Neural progenitor cell (in vitro differentiated cells): Measurements from ENCODE around the gene KCNJ16. TPM values are rescaled to one million over a fixed set of nuclear protein-coding genes. Genes with fewer than 3 reads are reported as not detected.

Source experiments
- DNase-seq: peaks from one replicate; pipeline ENCODE4 v3.0.0-alpha.2; 2016; ENCODE audit warnings: low spot score
- H2AFZ ChIP-seq: fragments of 200-600 bp; sonication (generic); replicated peaks from 2 replicates; pipeline ENCODE4 v1.6.1; 2016; ENCODE audit warnings: antibody characterized with exemption
- H3F3A ChIP-seq: fragments of 200-600 bp; sonication (generic); 2 replicates; pipeline ENCODE4 v1.6.1; 2016; ENCODE audit warnings: antibody characterized with exemption, low read depth
- H3K27ac ChIP-seq: fragments of 200-600 bp; sonication (generic); 2 replicates; pipeline ENCODE4 v1.5.1; 2016; ENCODE audit warnings: mild to moderate bottlenecking
- H3K27me3 ChIP-seq: fragments of 200-600 bp; sonication (generic); 2 replicates; pipeline ENCODE4 v1.6.1; 2016; ENCODE audit warnings: mild to moderate bottlenecking, moderate library complexity
- H3K36me3 ChIP-seq: fragments of 200-600 bp; sonication (generic); 2 replicates; pipeline ENCODE4 v1.5.1; 2016
- H3K4me1 ChIP-seq: fragments of 200-600 bp; sonication (generic); 2 replicates; pipeline ENCODE4 v1.6.1; 2016; ENCODE audit warnings: mixed run types
- H3K4me2 ChIP-seq: fragments of 200-600 bp; sonication (generic); 2 replicates; pipeline ENCODE4 v1.6.1; 2016
- H3K4me3 ChIP-seq: fragments of 200-600 bp; sonication (generic); 2 replicates; pipeline ENCODE4 v1.5.1; 2016
- H3K79me2 ChIP-seq: fragments of 200-600 bp; sonication (generic); 2 replicates; pipeline ENCODE4 v1.6.1; 2016; ENCODE audit warnings: low read depth
- H3K9ac ChIP-seq: fragments of 200-600 bp; sonication (generic); 2 replicates; pipeline ENCODE4 v1.6.1; 2016
- H3K9me3 ChIP-seq: fragments of 200-600 bp; sonication (generic); 2 replicates; pipeline ENCODE4 v1.5.1; 2016; ENCODE audit warnings: low read depth
- H4K20me1 ChIP-seq: fragments of 200-600 bp; sonication (generic); 2 replicates; pipeline ENCODE4 v1.6.1; 2016; ENCODE audit warnings: low read depth
- H3K27ac Mint-ChIP-seq: 3 replicates; pipeline ENCODE4 v1.8.0; 2021; ENCODE audit warnings: mixed read lengths
- H3K27me3 Mint-ChIP-seq: 2 replicates; pipeline ENCODE4 v1.8.0; 2022; ENCODE audit warnings: low read depth, mild to moderate bottlenecking, inconsistent platforms, moderate library complexity, mixed read lengths; ENCODE audit not compliant: insufficient read depth
- H3K36me3 Mint-ChIP-seq: 3 replicates; pipeline ENCODE4 v1.8.0; 2021; ENCODE audit warnings: mixed read lengths
- H3K4me1 Mint-ChIP-seq: 3 replicates; pipeline ENCODE4 v1.8.0; 2021; ENCODE audit warnings: mixed read lengths
- H3K4me3 Mint-ChIP-seq: 3 replicates; pipeline ENCODE4 v1.8.0; 2021; ENCODE audit warnings: mild to moderate bottlenecking, moderate library complexity, mixed read lengths
- H3K9me3 Mint-ChIP-seq: 3 replicates; pipeline ENCODE4 v1.8.0; 2020; ENCODE audit warnings: mixed read lengths
- EZH2 ChIP-seq: fragments of 200-600 bp; sonication (generic); IDR thresholded peaks from 2 replicates; pipeline ENCODE4 v1.6.1; 2017; ENCODE audit warnings: antibody characterized with exemption, mild to moderate bottlenecking, moderate library complexity
- EZH2phosphoT487 ChIP-seq: fragments of 200-600 bp; sonication (generic); IDR thresholded peaks from 2 replicates; pipeline ENCODE4 v1.6.1; 2017; ENCODE audit warnings: antibody characterized with exemption
- total RNA-seq: library from RNA; depleted of rRNA; stranded (reverse); fragments of >200 nt; gene quantifications from 2 replicates; pipeline ENCODE4 v1.2.3, GENCODE V29; 2015; ENCODE audit warnings: low replicate concordance
- TF ChIP-seq, protein P1 (sequence below): fragments of 200-600 bp; sonication (generic); IDR thresholded peaks from 2 replicates; pipeline ENCODE4 v1.5.1; 2017; ENCODE audit warnings: antibody characterized with exemption, mild to moderate bottlenecking

Gene KCNJ16
- total RNA-seq, 1 donor from 2014 or later = not detected

DNA sequence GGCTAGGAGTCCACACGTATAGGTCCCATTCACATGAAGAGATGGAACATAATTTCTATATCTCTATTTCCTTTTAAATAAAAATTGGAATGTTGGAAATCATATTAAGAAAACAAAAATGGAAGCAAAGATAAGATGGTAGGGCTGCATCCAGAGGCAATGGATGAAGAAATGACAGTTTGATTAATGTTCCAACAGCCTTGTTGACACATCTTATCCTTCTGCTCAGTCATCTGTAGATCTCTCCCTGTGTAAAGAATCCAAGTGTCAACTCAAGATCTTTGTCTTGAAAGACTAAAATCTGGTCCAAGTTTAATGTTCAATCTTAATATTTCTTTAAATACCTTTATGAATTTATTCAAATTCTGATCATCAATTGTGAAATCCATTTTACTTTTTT, 86.5 kb downstream of the KCNJ16 start:
- no peak for TF ChIP-seq EZH2
- TF ChIP-seq, protein P1, sequence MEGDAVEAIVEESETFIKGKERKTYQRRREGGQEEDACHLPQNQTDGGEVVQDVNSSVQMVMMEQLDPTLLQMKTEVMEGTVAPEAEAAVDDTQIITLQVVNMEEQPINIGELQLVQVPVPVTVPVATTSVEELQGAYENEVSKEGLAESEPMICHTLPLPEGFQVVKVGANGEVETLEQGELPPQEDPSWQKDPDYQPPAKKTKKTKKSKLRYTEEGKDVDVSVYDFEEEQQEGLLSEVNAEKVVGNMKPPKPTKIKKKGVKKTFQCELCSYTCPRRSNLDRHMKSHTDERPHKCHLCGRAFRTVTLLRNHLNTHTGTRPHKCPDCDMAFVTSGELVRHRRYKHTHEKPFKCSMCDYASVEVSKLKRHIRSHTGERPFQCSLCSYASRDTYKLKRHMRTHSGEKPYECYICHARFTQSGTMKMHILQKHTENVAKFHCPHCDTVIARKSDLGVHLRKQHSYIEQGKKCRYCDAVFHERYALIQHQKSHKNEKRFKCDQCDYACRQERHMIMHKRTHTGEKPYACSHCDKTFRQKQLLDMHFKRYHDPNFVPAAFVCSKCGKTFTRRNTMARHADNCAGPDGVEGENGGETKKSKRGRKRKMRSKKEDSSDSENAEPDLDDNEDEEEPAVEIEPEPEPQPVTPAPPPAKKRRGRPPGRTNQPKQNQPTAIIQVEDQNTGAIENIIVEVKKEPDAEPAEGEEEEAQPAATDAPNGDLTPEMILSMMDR = no peak
- no peak for TF ChIP-seq EZH2phosphoT487
- Histone ChIP-seq H3K4me2 (no peak overlapping the region), H3F3A (no peaks in the 10 kb centered on the region), H3K79me2 (no peaks in the 10 kb centered on the region), H4K20me1 (no peaks in the 10 kb centered on the region), H3K4me3 (no peak overlapping the region), H3K9ac (no peak overlapping the region), H3K4me1 (no peaks in the 10 kb centered on the region), H3K9me3 (no peaks in the 10 kb centered on the region), H2AFZ (no peak overlapping the region), H3K27ac (no peak overlapping the region), H3K27me3 (no peaks in the 10 kb centered on the region), H3K36me3 (no peaks in the 10 kb centered on the region)
- Mint-ChIP-seq H3K27ac (no peak overlapping the region), H3K4me3 (no peak overlapping the region), H3K9me3 (no peaks in the 10 kb centered on the region), H3K36me3 (no peaks in the 10 kb centered on the region), H3K4me1 (peaks cover 5% of the 10 kb centered on the region), H3K27me3 (no peaks in the 10 kb centered on the region)
- no peak for DNase-seq

DNA sequence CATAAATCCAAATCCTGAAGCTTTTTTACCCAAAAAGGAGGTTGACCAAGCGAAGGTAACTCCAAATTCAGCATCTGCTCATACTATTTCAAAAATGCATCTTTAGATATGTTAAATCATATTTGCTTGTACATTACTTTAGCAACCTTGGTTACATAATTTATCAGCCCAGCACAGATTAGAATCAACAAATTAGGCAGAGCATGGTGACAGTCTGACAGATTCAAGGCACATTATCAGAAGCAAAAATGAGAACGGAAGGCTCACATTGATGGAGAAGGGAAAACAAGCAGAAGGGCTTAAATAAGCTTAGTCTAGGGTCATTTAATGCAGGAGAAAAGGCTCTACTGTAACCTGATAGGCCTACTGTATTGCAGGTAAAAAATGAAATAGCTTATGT, 90.4 kb downstream of the KCNJ16 start:
- Histone ChIP-seq H3K36me3 (no peaks in the 10 kb centered on the region), H2AFZ (no peak overlapping the region), H3K9me3 (no peaks in the 10 kb centered on the region), H4K20me1 (no peaks in the 10 kb centered on the region), H3K27ac (no peak overlapping the region), H3K4me3 (no peak overlapping the region), H3K4me2 (no peak overlapping the region), H3K27me3 (peaks cover 29% of the 10 kb centered on the region), H3K79me2 (no peaks in the 10 kb centered on the region), H3K4me1 (peaks cover 8% of the 10 kb centered on the region), H3K9ac (no peak overlapping the region), H3F3A (no peaks in the 10 kb centered on the region)
- Mint-ChIP-seq H3K27me3 (peaks cover 3% of the 10 kb centered on the region), H3K27ac (no peak overlapping the region), H3K9me3 (no peaks in the 10 kb centered on the region), H3K4me3 (no peak overlapping the region), H3K4me1 (peaks cover 22% of the 10 kb centered on the region), H3K36me3 (no peaks in the 10 kb centered on the region)
- no peak for DNase-seq
- TF ChIP-seq EZH2 (no peak), EZH2phosphoT487 (no peak)
- TF ChIP-seq, protein P1 = no peak

DNA sequence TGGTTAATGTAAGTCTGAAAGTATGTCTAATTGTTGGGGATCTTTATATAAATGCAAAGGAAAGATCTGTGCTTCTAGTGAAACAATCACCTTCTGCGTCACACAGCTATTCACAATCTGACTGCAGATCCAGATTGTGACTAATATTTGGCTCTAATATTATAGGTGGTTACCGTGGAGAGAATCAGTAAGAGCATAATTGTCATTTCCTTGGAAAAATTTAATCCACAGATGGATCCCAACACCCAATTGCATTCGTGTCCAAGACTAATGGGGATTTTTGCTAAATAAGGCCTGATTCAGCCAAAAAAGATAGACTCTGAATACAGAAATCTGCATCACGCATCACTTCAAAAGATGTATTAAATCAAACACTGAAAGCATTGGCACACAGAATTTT, 91.6 kb downstream of the KCNJ16 start:
- no peaks in the 10 kb centered on the region for H3F3A ChIP-seq
- Mint-ChIP-seq H3K36me3 (no peaks in the 10 kb centered on the region), H3K9me3 (no peaks in the 10 kb centered on the region), H3K4me3 (no peak overlapping the region), H3K27ac (no peak overlapping the region), H3K4me1 (peaks cover 32% of the 10 kb centered on the region), H3K27me3 (peaks cover 3% of the 10 kb centered on the region)
- no peak overlapping the region for H3K27ac ChIP-seq
- H3K79me2 ChIP-seq = no peaks in the 10 kb centered on the region
- no peak overlapping the region for H2AFZ ChIP-seq
- no peaks in the 10 kb centered on the region for H3K36me3 ChIP-seq
- DNase-seq = no peak
- H3K9ac ChIP-seq = no peak overlapping the region
- H3K4me1 ChIP-seq = peaks cover 8% of the 10 kb centered on the region
- H3K4me2 ChIP-seq = no peak overlapping the region
- TF ChIP-seq EZH2 (no peak), EZH2phosphoT487 (no peak)
- TF ChIP-seq, protein P1 = no peak
- H4K20me1 ChIP-seq = no peaks in the 10 kb centered on the region
- peaks cover 41% of the 10 kb centered on the region for H3K27me3 ChIP-seq
- H3K4me3 ChIP-seq = no peak overlapping the region
- H3K9me3 ChIP-seq = no peaks in the 10 kb centered on the region
